GM23248 (cell line): ENCODE measurements around the gene CLIC2. TPM values are rescaled to one million over a fixed set of nuclear protein-coding genes. Genes with fewer than 3 reads are reported as not detected.

ENCODE experiments used
- DNase-seq: peaks from one replicate; pipeline ENCODE4 v3.0.0-alpha.2; 2015
- H2AFZ ChIP-seq: fragments of 200-600 bp; sonication (generic); 2 replicates; pipeline ENCODE4 v1.6.1; 2016; ENCODE audit warnings: antibody characterized with exemption
- H3F3A ChIP-seq: fragments of 200-600 bp; sonication (generic); 2 replicates; pipeline ENCODE4 v1.6.1; 2016; ENCODE audit warnings: mild to moderate bottlenecking, antibody characterized with exemption, mixed run types; ENCODE audit not compliant: insufficient read depth
- H3K27ac ChIP-seq: fragments of 200-600 bp; sonication (generic); 2 replicates; pipeline ENCODE4 v1.5.1; 2016; ENCODE audit warnings: mild to moderate bottlenecking
- H3K27me3 ChIP-seq: fragments of 200-600 bp; sonication (generic); replicated peaks from 2 replicates; pipeline ENCODE4 v1.6.1; 2016; ENCODE audit warnings: mild to moderate bottlenecking; ENCODE audit not compliant: insufficient read depth
- H3K36me3 ChIP-seq: fragments of 200-600 bp; sonication (generic); 2 replicates; pipeline ENCODE4 v1.6.1; 2016; ENCODE audit warnings: low read depth, mild to moderate bottlenecking
- H3K4me1 ChIP-seq: fragments of 200-600 bp; sonication (generic); 2 replicates; pipeline ENCODE4 v1.6.1; 2016; ENCODE audit warnings: mild to moderate bottlenecking; ENCODE audit not compliant: insufficient read depth
- H3K4me2 ChIP-seq: fragments of 200-600 bp; sonication (generic); one replicate; pipeline ENCODE4 v1.6.1; 2016; ENCODE audit warnings: mild to moderate bottlenecking; ENCODE audit not compliant: unreplicated experiment
- H3K4me3 ChIP-seq: fragments of 200-600 bp; sonication (generic); 2 replicates; pipeline ENCODE4 v1.5.1; 2016; ENCODE audit warnings: mild to moderate bottlenecking
- H3K79me2 ChIP-seq: fragments of 200-600 bp; sonication (generic); 2 replicates; pipeline ENCODE4 v1.6.1; 2016; ENCODE audit warnings: mild to moderate bottlenecking; ENCODE audit not compliant: insufficient read depth
- H3K9ac ChIP-seq: fragments of 200-600 bp; sonication (generic); 2 replicates; pipeline ENCODE4 v1.6.1; 2016; ENCODE audit warnings: mild to moderate bottlenecking
- H3K9me2 ChIP-seq: fragments of 200-600 bp; sonication (generic); 2 replicates; pipeline ENCODE4 v1.6.1; 2016; ENCODE audit warnings: mixed run types, mild to moderate bottlenecking, moderate library complexity; ENCODE audit not compliant: insufficient read depth
- H3K9me3 ChIP-seq: fragments of 200-600 bp; sonication (generic); one replicate; pipeline ENCODE4 v1.6.1; 2017; ENCODE audit warnings: low read depth
- H4K20me1 ChIP-seq: fragments of 200-600 bp; sonication (generic); 2 replicates; pipeline ENCODE4 v1.6.0; 2016; ENCODE audit not compliant: insufficient read depth
- EZH2 ChIP-seq: fragments of 200-600 bp; sonication (generic); IDR thresholded peaks from 2 replicates; pipeline ENCODE4 v1.6.1; 2018; ENCODE audit warnings: antibody characterized with exemption, mild to moderate bottlenecking; ENCODE audit not compliant: insufficient read depth, poor library complexity, severe bottlenecking
- EZH2phosphoT487 ChIP-seq: fragments of 200-600 bp; sonication (generic); IDR thresholded peaks from 2 replicates; pipeline ENCODE4 v1.6.1; 2018; ENCODE audit warnings: antibody characterized with exemption, moderate library complexity, mild to moderate bottlenecking, low read depth; ENCODE audit not compliant: insufficient read depth
- in situ Hi-C: fragments of 300-500 bp; cut with MboI; formaldehyde crosslinking; loops from 2 replicates; pipeline ENCODE4 v1.15.0; 2020
- microRNA-seq: library from miRNA; unstranded; fragments of <30 nt; microRNA quantifications from one replicate; pipeline ENCODE4, GENCODE V29; 2016; ENCODE audit warnings: borderline number of aligned reads
- polyA plus RNA-seq: library from polyadenylated mRNA; unstranded; fragments of >200 nt; fragmentation: Nextera tagmentation; extraction: Ambion mirVana; gene quantifications from 2 replicates; pipeline ENCODE4 v1.2.1, GENCODE V29; 2016
- small RNA-seq: library from RNA; depleted of rRNA; stranded (forward); fragments of <200 nt; gene quantifications from one replicate; pipeline ENCODE3, GENCODE V24; 2014; ENCODE audit warnings: low read depth, low replicate concordance
- total RNA-seq: library from RNA; depleted of rRNA; stranded (reverse); fragments of >200 nt; shearing (Covaris generic); gene quantifications from 2 replicates; pipeline ENCODE4 v1.2.3, GENCODE V29; 2014; rRNA removed

Gene CLIC2
- total and polyA plus RNA-seq, 2 experiments from 2014 or later: 0.11 to 0.15 TPM

DNA sequence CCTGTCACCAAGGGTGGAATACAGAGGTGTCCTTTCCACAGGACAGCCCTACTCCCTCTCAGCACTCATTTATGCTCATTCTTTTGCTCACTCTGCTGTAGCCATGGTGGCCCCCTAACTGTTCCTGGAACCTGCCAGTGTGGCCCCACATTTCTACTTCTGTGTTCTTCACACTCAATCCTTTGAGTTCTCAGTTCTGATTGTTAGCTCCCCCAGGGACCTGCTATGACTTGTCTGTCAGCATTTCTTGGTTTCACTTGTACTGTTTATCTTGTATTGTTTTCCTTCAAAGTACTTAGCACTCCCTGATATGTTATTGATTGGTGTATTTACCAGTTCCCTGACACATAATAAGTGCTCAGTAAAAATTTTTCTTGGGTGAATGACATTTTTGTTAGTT is 103.3 kb downstream of the CLIC2 start:
- Histone ChIP-seq H3K4me2 (no peak overlapping the region), H3K4me1 (no peaks in the 10 kb centered on the region), H3K9me2 (no peaks in the 10 kb centered on the region), H3K27ac (no peak overlapping the region), H4K20me1 (no peaks in the 10 kb centered on the region), H3F3A (no peaks in the 10 kb centered on the region), H3K27me3 (no peaks in the 10 kb centered on the region), H3K79me2 (no peaks in the 10 kb centered on the region), H3K36me3 (peaks cover 9% of the 10 kb centered on the region), H2AFZ (no peak overlapping the region), H3K9ac (no peak overlapping the region), H3K9me3 (no peaks in the 10 kb centered on the region), H3K4me3 (no peak overlapping the region)
- in situ Hi-C loops: no loop called here
- no peak for TF ChIP-seq EZH2phosphoT487
- no peak for TF ChIP-seq EZH2
- DNase-seq: no peak

Small RNA genes lying within 50 kb of the gene (microRNA-seq; reads per million reads assigned to microRNA genes)
- not detected for gene MIR1184-2

Small RNA genes lying within 50 kb of the gene (small RNA-seq; reads per million reads assigned to genes)
- gene AC234781.4: not detected
- not detected for gene MIR1184-2

Other genes starting within 250 kb of the CLIC2 start
- 61.0 and 62.0 TPM in 2 replicates for gene VBP1, start 118.2 kb downstream of the CLIC2 start, total RNA-seq
- 72.7 and 75.2 TPM in 2 replicates for gene VBP1, start 118.2 kb downstream of the CLIC2 start, polyA plus RNA-seq
- gene RAB39B, start 70.1 kb downstream of the CLIC2 start, total RNA-seq: 2.0 and 3.1 TPM in 2 replicates
- gene RAB39B, start 70.1 kb downstream of the CLIC2 start, polyA plus RNA-seq: 1.1 and 1.9 TPM in 2 replicates
- not detected in 2 replicates for gene F8A2, start 47.5 kb upstream of the CLIC2 start, total RNA-seq
- not detected in 2 replicates for gene F8A2, start 47.5 kb upstream of the CLIC2 start, polyA plus RNA-seq
- gene F8A3, start 124.0 kb upstream of the CLIC2 start, total RNA-seq: 0.32 TPM in 1 of 2 replicates, not detected in the other
- gene F8A3, start 124.0 kb upstream of the CLIC2 start, polyA plus RNA-seq: 0.14 and 0.16 TPM in 2 replicates